HG03097 (cell line): ENCODE data around the gene CCDC63.
"Not testable (repeated sequence)": the region's sequence is repeated elsewhere in the genome, so short reads cannot be mapped to it uniquely, and the experiment has no call there.

Experiments used
- ATAC-seq: cut with Tn5 transposase; IDR thresholded peaks from one replicate; pipeline ENCODE4 v1.9.1; 2021; ENCODE audit not compliant: unreplicated experiment, low FRiP score

Gene CCDC63

GRCh38 chr12:110943373-110943772 is 96.6 kb downstream of the CCDC63 start:
- no peak for ATAC-seq

GRCh38 chr12:110948041-110948440 is 101.3 kb downstream of the CCDC63 start:
- no peak for ATAC-seq

- not testable (repeated sequence) for ATAC-seq
These were observed 103.7 kb downstream of the CCDC63 start for GRCh38 chr12:110950466-110950865.

GRCh38 chr12:110950867-110951266 is 104.1 kb downstream of the CCDC63 start:
- not testable (repeated sequence) for ATAC-seq
